GM19324 (cell line): Measurements from ENCODE around the gene PKP2.
"Not testable (repeated sequence)": the region's sequence is repeated elsewhere in the genome, so short reads cannot be mapped to it uniquely, and the experiment has no call there.

ENCODE experiments used
- ATAC-seq: cut with Tn5 transposase; IDR thresholded peaks from one replicate; pipeline ENCODE4 v1.9.1; 2021; ENCODE audit warnings: mild to moderate bottlenecking, moderate library complexity; ENCODE audit not compliant: unreplicated experiment, low FRiP score

Gene PKP2

DNA sequence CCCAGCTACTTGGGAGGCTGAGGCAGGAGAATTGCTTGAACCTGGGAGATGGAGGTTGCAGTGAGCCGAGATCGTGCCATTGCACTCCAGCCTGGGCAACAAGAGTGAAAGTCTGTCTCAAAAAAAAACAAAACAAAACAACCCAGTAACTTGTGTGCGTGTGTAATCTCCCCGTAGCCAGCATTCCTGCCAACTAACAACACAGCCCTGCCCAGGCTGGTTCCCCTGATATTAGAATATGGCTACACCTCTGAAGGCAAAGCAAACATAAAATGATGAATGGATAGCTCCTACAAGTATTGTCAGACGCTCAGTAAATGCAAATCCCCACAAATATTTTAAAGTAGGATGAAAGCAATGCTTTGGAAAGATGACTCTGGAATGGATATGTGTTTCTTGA is 24.2 kb downstream of the PKP2 start:
- ATAC-seq: not testable (repeated sequence)

DNA sequence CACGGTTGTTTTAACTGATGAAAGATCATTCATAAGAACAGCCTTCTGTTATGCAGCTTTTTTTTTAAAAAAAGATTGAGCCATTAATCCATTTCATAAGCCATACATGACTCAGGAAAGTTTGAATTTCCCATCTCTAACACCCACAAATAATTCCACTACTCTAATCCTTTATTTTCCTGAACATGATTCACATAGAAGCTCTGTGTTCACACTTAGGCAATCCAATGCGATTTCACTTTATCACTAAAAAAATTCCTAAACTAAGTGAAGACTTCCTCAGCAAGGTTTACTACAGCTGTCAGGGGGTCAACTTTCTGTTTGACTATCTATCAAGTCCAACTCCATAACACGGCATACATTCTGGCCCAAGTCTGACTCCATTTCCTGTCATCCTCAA is 25.9 kb downstream of the PKP2 start:
- no peak for ATAC-seq

DNA sequence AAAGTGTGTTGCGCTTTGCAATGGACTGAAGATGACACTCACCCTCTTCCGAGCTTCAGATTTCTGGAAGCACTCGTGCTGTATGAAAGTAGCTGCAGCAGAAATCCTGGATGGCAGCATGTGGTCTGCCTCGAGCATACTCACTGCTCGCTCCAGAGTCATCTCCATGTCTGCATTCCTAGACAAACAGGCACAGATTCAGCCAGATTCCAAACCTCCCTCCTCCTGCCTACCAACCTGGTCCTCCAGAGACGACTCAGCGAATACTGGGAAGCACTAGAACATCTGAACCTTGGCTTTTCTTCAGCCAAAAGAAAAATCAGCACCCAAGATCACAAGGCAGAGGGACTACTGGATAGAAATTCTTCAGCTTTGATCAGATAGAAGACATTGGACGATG is 27.7 kb downstream of the PKP2 start:
- no peak for ATAC-seq

DNA sequence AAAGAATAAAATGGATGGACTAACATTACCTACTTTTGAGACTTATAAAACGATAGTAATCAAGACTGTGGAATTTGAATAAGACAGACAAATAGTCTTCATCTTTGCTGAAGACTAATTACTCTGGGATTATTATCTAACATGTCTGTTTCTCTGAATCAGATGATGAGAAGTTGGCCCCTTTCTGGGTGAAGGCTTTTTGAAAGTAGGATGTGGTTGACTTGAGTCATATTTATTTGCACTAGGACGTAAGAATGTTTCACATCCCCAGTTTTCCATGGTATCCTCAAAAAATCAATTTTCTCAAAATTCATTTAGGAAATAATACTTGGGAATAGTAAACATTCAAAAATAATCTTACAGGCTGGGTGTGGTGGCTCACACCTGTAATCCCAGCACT is 31.8 kb downstream of the PKP2 start:
- no peak for ATAC-seq

DNA sequence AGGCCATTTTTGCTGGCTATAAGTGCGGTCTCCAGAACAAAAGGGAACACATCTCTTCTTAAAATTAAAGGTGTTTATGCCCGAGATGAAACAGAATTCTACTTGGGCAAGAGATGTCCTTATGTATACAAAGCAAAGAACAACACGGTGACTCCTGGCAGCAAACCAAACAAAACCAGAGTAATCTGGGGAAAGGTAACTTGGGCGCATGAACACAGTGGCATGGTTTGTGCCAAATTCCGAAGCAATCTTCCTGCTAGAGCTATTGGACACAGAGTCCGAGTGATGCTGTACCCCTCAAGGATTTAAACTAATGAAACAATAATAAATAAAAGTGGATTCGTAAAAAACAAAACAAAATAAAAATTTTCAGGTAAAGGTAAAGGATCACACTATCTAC is 33.4 kb downstream of the PKP2 start:
- no peak for ATAC-seq

DNA sequence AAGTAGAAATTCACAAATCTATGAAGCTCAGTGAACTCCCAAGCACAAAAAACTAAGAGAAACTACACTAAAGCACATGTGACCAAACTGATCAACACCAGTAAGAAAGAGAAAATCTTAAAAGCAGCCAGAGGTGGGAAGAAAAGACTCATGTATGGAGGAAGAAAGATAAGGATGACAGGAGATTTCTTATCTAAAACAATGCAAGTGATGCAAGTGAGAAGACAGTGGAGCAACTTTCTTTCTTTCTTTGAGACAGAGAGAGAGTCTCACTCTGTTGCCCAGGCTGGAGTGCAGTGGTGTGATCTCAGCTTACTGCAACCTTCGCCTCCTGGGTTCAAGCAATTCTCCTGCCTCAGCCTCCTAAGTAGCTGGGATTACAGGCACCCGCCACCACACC is 34.9 kb downstream of the PKP2 start:
- ATAC-seq: not testable (repeated sequence)

DNA sequence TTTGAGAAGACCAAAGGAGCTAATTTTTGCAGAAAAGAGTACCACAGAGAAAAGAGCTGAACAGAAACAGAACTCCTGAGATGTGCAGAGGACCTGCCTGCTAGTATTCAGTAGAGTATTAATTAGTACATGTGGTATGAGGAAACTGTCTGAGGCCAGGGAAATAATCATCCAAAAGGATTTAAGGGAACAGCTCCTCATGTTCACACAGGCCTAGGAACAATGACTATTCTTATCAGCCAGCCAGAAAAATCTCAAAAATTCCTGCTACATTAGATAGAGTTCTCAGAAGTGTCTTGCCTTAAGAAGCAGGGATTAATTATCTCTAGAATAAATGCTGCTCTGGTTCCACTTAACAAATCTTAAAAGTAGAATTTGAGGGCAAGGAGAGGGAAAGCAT is 36.4 kb downstream of the PKP2 start:
- ATAC-seq: no peak

DNA sequence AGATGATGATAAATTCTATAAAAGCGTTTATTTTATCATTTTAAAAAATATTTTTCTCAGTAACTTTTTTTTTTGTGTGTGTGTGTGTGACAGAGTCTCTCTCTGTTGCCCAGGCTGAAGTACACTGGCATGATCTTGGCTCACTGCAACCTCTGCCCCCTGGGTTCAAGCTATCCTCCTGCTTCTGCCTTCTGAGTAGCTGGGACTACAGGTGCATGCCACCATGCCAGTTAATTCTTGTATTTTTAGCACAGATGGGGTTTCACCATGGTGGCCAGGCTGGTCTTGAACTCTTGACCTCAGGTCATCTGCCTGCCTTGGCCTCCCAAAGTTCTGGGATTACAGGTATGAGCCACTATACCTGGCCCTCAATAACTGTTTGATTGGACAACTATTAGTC is 37.2 kb downstream of the PKP2 start:
- ATAC-seq: no peak

DNA sequence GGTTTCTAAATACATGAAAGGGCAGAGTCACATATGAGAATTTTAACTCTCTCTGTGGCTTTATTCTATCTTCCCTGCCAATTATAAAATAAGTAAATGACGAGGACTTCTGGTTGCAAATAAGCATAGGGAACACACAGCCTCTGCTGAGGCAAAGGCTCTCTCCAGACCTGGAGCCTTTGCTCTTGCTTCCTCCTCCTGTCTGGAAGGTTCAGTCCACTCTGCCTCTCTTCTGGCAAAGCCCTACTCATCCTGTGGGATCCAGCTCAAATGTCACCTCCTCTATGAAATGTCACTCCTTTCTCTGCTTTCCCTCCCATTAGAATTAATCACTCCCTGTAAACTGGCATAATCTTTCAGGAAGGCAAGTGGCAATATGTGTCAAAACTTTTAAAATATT is 41.9 kb downstream of the PKP2 start:
- no peak for ATAC-seq

DNA sequence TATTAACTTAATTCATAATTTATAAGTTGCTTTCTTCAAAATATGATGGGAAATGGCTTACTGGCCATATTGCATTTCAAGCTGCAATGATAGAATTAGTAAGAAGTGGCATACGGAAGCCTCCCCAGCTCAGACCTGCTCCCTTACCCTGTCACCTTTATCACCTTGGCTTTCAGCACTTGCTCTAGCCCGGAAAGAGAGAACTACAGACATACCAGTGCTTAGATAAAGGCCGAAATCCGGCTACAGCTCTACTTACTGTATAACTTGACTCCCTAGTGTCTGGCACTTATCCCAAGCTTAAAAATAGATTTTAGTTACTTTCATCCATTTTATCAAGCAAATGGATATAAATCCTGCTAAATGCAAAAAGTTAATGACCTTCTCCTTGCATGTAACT is 42.5 kb downstream of the PKP2 start:
- no peak for ATAC-seq

DNA sequence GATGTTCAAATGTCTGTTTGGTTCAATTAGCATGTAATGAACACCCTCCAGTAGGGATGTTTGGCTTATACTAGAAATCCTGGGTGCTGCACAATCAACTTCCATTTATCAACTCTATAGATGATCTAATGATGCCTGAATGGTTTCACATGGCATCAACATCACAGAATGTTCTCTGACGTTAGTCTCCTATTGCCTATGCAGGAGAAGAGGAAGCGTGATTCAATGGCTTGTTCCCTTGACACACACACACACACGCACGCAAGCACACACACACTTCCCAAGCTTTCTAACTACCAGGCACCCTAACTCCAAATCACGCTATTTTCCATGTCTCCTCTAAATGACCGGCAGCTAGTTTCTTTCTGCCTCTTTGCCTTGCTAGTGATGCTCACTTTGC is 49.3 kb downstream of the PKP2 start:
- ATAC-seq: no peak

DNA sequence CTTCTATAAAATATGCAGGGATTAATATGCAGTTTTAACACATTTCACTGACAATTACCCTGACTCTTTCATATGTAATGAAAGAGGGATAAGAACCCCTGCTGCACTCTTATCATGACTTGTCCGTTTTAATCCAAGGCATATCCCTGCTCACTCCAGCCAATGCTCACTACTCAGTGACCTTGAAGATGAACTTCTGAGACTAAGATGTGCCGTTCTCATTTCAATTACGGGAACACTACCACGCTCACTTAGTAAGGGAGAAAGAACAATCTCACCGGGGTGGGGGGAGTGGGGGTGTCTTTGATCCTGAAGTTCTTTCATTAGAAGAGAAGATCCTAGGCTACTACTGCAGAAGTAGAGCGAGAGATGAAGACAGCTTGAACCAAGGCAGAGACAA is 50.5 kb downstream of the PKP2 start:
- no peak for ATAC-seq

DNA sequence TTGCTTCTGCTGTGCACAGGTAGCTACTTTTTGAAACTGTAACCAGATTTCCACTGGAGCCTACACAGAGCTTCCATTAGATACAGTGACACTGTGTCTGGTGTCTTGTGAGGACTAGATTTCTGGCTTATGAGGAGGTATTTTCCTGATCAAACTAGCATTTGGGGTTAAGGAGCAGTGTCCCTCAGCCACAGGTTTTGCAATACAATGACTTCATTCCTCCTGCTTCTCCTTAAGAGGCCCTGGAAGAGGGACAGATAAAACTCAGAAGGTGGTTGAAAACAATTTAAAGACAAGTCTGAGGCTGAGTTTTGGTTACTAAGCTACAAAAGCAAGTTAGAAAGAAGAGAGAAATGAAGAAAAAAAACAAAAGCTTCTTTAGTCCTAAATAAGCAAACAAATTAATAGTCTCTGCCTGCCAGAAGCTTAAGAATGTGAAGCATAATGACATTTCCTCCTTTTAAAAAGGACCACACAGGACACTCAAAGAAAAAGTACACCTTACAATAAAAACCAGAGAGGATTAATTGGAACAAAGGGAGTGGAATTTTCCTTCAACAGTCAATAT is 53.0 kb downstream of the PKP2 start:
- ATAC-seq: no peak

DNA sequence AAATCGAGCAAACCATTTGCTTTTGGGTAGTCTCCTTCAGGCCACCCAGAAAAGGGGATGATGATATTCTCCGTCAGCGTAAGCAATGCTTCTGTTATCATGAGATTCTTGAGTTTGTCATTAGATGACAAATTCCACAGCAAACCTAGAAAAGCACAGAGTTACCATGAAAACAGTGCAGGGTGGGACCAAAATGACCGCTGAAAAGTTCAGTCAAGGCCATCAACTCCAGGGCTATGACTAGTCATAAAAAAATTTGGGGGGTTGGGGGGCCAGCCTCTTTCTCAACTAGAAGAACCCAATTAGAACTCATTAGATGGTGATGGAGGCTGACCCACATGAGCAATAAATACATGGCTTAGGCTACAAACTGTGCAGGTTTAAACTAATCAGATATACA is 55.5 kb downstream of the PKP2 start:
- ATAC-seq: no peak

DNA sequence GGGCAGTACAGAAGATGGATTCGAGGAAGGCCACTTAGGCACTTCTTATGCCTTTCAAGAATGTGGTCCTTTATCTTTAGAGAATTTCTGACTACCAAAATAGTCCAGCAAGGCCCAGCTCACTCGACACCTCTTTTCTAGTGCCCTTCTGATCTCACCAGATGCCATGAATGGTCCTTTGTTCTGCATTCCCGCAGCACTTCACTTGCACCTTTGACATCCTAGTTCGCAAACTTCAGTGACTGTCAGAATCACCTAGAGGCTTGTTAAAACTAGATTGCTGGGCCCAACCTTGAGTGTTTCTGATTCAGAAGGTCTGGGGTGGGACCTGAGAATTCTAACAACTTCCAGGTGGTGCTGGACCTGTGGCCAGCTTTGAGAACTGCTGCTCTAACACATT is 56.7 kb downstream of the PKP2 start:
- ATAC-seq: no peak

DNA sequence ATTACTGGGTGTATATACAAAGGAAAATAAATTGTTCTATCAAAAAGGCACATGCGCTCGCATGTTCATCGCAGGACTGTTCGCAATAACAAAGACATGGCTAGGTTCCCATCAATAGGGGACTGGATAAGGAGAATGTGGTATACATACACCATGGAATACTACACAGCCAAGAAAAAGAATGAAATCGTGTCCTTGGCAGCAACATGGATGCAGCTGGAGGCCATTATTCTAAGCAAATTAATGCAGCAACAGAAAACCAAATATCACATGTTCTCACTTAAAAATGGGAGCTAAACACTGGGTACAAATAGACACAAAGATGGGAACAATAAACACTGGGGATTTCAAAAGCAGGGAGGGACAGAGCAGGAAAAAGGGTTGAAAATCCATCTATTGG is 58.6 kb downstream of the PKP2 start:
- no peak for ATAC-seq

DNA sequence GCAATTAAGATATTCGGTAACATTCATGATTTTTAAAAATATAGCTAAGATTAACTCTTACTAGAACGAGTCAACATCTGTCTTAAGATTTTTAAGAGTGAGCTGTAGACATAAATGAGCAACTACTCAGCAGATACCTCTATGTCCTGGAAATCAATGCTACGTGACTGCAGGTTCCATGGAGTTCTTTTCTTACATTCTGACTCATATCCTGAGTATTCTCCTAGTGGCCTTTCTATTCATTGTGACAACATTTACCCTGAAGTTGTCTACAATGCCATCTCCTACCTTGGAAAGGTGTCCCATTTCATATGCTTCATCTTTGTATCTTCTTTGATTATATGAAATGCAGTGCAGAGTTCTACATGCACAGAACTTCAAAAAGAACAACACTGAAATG is 59.9 kb downstream of the PKP2 start:
- ATAC-seq: no peak

DNA sequence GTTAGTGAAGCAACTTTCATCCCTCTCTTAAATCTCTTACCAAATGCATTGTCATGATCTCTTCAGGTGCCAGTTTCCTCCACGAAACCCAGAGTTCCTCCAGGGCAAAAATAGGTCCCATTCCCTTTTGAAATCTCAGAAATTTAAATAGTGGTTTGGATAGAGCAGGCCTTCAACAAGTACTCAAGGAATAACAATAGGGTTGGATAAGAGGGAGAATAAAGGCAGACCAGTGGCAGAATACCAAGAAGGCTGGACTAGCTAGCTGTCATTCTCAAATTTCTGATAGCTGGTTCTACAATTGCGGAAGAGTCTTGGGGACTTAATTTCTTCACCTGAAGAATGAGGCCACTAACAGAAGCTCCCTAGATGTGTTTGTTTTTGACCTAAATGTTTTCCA is 62.5 kb downstream of the PKP2 start:
- no peak for ATAC-seq

DNA sequence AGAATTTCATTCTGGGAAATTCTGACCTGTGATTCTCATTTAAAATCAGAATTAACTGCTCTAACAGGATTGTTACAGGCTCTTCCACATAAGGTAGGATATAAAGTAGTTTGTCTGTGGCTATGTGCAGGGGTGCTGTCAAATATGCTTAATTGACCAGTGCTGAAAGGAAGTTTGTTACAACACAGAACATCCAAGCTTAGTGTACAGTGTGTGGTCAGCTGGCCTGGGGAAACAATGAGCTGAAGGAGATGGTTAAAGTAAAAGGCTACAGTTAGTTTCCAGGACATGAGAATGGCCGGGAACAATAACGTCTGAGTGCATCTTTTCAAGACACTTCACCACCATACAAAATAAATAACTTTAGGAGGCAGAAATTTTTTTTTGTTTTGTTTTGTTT is 68.0 kb downstream of the PKP2 start:
- ATAC-seq: no peak

DNA sequence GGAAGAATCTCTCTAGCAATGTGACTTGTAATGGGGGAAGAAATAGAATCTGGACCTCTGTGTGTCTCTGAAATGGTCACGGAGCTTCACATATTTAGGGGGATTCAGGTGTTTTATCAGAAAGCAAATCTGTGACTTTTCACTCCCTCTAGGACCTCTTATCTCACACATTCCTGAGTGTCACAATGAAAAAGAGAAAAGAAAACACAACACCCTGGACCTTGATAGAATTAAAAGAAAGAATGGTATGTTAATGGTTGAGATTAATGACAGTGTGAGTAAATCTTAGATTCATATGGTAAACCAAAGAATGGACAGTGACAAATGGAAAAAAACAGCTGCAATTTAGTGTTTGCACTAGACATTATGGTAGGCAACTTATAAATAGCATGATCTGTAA is 68.5 kb downstream of the PKP2 start:
- no peak for ATAC-seq

DNA sequence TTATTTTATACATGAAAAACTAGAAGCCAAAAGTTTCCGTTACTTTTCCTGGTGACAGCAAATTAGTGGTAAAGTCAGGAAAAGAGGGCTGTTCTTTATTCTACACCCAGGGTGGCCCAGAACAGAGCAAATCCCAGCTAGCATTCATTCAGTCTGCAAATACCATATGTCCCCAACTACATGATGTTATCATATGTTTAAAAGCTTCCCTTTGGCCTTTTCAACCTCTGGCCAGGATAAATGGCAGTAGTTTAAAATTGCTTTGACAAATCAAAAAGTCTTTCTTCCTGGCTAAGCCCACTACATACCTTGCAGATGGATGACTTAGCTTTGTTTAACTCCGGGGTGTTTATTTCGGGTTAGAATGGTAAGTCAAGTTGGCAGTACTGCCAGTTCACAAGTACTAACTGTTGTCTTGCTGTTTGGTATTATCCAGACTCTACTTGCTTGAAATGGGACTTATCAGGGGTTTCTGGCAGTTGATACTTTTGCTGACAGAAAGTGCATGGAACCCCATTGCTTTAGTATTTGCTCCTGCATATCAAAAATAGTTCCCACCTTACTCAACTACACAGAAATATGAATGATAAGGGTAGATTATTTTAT is 69.7 kb downstream of the PKP2 start:
- ATAC-seq: no peak

DNA sequence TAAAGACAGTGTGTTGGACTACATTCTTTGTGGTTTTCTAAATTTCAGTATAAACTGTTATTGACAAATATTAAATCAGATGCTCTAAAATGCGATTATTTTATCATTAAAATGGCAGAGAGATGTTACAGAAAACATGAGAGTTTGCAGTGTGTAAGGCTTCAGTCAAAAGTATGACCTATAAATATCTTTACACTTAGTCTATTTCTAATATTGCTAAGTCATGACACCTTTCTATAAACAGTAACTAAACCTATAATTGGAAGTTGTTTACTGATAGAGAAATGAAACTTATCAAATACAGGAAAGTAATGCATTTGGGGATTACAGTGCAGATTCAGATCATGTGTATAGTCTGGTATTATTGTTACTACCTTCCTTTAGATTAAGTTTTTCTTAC is 72.0 kb downstream of the PKP2 start:
- ATAC-seq: no peak

DNA sequence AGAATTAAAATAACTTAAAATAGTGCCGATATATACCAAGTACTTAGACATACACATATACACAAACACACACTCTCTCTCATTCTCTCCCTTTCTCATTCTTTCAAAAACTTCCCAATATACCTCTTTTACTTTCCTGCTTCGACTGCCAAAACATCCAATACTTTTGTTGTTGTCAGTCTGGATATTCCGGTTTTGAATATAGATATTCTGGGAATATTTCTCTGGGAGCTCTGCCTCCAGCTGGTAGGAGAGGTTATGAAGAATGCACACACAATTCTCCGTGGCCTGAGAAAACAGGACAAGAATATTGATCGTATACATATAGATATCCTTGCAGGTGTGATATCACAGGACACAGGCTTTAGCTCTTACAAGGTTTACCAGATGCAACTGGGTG is 74.2 kb downstream of the PKP2 start:
- no peak for ATAC-seq
